CD8-positive, alpha-beta memory T cell (primary cell): Measurements from ENCODE around the gene GULP1. TPM values are rescaled to one million over a fixed set of nuclear protein-coding genes. Genes with fewer than 3 reads are reported as not detected.

Source experiments
- CTCF ChIA-PET: fragments of 350-600 bp; sonication (Branson Sonifier 250); formaldehyde crosslinking; loops from one replicate; lab custom pipeline; 2021; ENCODE audit warnings: antibody characterized with exemption; lab: Charles Lee
- POLR2A ChIA-PET: fragments of 350-600 bp; sonication (Branson Sonifier 250); formaldehyde crosslinking; loops from one replicate; lab custom pipeline; 2021; ENCODE audit warnings: antibody characterized with exemption; lab: Charles Lee
- DNase-seq, 5 donors: peaks; one replicate each; pipeline versions ENCODE4 v3.0.0 to v3.0.0-alpha.2; 2020 to 2022; ENCODE audit warnings: mixed read lengths in 1 of 5
- H3K27ac ChIP-seq: one replicate; pipeline ENCODE4 v1.7.0; 2013; ENCODE audit warnings: low read depth, mild to moderate bottlenecking, low read length, moderate library complexity
- H3K27me3 ChIP-seq: 2 replicates; pipeline ENCODE4 v1.7.0; 2013; ENCODE audit warnings: low read length, mild to moderate bottlenecking; ENCODE audit not compliant: insufficient read depth, poor library complexity, severe bottlenecking
- H3K36me3 ChIP-seq: 2 replicates; pipeline ENCODE4 v1.7.0; 2013; ENCODE audit warnings: mild to moderate bottlenecking, low read length, moderate library complexity; ENCODE audit not compliant: insufficient read depth
- H3K4me1 ChIP-seq: 2 replicates; pipeline ENCODE4 v1.7.0; 2013; ENCODE audit warnings: mild to moderate bottlenecking, low read length, moderate library complexity; ENCODE audit not compliant: insufficient read depth
- H3K4me3 ChIP-seq: 2 replicates; pipeline ENCODE4 v1.7.0; 2013; ENCODE audit warnings: mild to moderate bottlenecking, low read length
- H3K9me3 ChIP-seq: 2 replicates; pipeline ENCODE4 v1.7.0; 2013; ENCODE audit warnings: mild to moderate bottlenecking, low read length
- H3K27ac Mint-ChIP-seq, 8 donors: one replicate each; pipeline ENCODE4 v1.8.0; 2020 to 2021; ENCODE audit warnings: mixed read lengths in 8 of 8, mild to moderate bottlenecking in 6 of 8, inconsistent platforms in 3 of 8, moderate library complexity in 3 of 8
- H3K27me3 Mint-ChIP-seq, 2 donors: one replicate each; pipeline ENCODE4 v1.8.0; 2020 to 2021; ENCODE audit warnings: mixed read lengths in 2 of 2, mild to moderate bottlenecking in 1 of 2, moderate library complexity in 1 of 2
- H3K36me3 Mint-ChIP-seq, 3 donors: one replicate each; pipeline ENCODE4 v1.8.0; 2020 to 2021; ENCODE audit warnings: mixed read lengths in 3 of 3, inconsistent platforms in 1 of 3, mild to moderate bottlenecking in 1 of 3
- H3K4me1 Mint-ChIP-seq, 3 donors: one replicate each; pipeline ENCODE4 v1.8.0; 2020 to 2021; ENCODE audit warnings: mixed read lengths in 3 of 3, inconsistent platforms in 1 of 3, mild to moderate bottlenecking in 1 of 3
- H3K4me3 Mint-ChIP-seq, 7 donors: one replicate each; pipeline ENCODE4 v1.8.0; 2020 to 2021; ENCODE audit warnings: mixed read lengths in 7 of 7, mild to moderate bottlenecking in 6 of 7, moderate library complexity in 4 of 7, inconsistent platforms in 2 of 7
- H3K9me3 Mint-ChIP-seq, 5 donors: one replicate each; pipeline ENCODE4 v1.8.0; 2020 to 2022; ENCODE audit warnings: mixed read lengths in 5 of 5, mild to moderate bottlenecking in 3 of 5, moderate library complexity in 2 of 5, inconsistent platforms in 1 of 5
- polyA plus RNA-seq: library from polyadenylated mRNA; unstranded; fragments of 300-500 nt; fragmentation: Illumina TruSeq; gene quantifications from one replicate; pipeline ENCODE4 v1.2.3, GENCODE V29; 2021
- total RNA-seq, 2 experiments: library from RNA; stranded (reverse); gene quantifications; one replicate each; pipeline ENCODE4 v1.2.3, GENCODE V29; 2021

Gene GULP1, protein sequence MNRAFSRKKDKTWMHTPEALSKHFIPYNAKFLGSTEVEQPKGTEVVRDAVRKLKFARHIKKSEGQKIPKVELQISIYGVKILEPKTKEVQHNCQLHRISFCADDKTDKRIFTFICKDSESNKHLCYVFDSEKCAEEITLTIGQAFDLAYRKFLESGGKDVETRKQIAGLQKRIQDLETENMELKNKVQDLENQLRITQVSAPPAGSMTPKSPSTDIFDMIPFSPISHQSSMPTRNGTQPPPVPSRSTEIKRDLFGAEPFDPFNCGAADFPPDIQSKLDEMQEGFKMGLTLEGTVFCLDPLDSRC
- total RNA-seq (not detected), polyA plus RNA-seq (not detected)

DNA sequence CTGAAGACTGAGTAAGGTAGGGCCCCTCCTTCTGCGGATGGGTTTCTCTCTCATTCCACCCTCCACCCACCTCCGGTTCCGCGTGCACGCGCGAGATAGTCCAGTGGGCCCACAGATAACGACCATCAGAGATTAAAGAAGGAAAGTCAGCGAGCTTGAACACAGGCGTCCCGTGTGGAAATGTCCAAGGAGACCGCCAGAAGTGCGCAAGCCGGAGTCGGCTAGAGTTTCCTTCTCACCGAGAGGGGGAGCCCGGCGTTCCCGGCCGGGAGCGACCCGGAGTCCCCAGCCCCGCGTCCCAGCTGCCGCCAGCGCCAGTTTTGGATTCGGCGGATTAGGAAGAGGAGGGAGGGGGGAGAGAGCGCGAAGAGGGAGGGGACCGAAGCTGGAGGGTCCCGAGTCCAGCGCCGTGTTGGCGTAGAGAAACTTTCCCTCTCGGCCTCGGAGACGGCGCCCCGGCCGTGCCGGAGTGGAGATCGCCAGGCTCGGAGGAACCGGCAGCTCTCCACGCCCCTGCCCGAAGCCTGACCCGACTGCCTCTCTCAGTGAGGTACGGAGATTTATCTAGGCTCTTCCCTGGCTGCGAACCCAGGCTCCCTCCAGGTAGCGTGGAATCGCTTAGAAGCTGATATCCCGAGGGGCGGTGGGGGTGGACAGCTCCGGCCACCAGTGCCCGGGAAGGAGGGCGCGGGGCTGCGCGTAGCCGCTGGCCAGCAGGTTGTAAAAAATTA lies at the start of gene GULP1:
Gene GULP1 (plus strand): TSS at position 258 of the 731 bp plus-strand sequence. CDS start 185,829 bp downstream, outside the sequence.
- Mint-ChIP-seq H3K4me3 (peak within 1 kb of the TSS in 2 of 7 donors; percentile 11 to 29), H3K27me3 (peaks cover 13 to 39% of the 10 kb centered on the region in 2 donors), H3K36me3 (no peaks in the 10 kb centered on the region), H3K27ac (no peak within 1 kb of the TSS), H3K4me1 (peaks cover 0 to 8% (median 5%) of the 10 kb centered on the region in 3 donors), H3K9me3 (peaks cover 0 to 18% (median 13%) of the 10 kb centered on the region in 5 donors)
- DNase-seq = no peak
- POLR2A ChIA-PET = no interaction called here
- Histone ChIP-seq H3K4me1 (no peaks in the 10 kb centered on the region), H3K4me3 (no peak within 1 kb of the TSS), H3K27me3 (no peaks in the 10 kb centered on the region), H3K36me3 (no peaks in the 10 kb centered on the region), H3K9me3 (no peaks in the 10 kb centered on the region), H3K27ac (peak within 1 kb of the TSS; percentile 59)
- CTCF ChIA-PET = no interaction called here

DNA sequence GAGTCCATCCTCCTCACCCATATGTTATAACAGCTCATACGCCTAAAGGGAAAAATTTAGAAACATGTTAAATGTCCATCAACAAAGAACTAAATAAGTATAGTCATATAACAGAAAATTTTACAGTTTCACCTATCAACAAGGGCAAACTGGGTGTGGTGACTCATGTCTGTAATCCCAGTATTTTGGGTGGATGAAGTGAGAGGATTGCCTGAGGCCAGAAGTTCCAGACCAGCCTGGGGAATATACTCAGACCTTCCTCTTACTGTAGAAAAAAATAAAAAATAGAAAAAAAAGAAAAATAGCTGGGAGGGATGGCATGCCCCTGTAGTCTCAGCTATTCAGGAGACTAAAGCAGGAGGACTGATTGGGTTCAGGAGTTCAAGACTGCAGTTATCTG lies 48.3 kb upstream of the GULP1 start:
- Mint-ChIP-seq H3K4me1 (no peaks in the 10 kb centered on the region), H3K36me3 (no peaks in the 10 kb centered on the region), H3K27ac (no peak overlapping the region), H3K4me3 (no peak overlapping the region), H3K27me3 (no peaks in the 10 kb centered on the region), H3K9me3 (peaks cover 0 to 17% (median 2%) of the 10 kb centered on the region in 5 donors)
- ChIA-PET CTCF (no interaction called here), POLR2A (no interaction called here)
- Histone ChIP-seq H3K4me3 (no peak overlapping the region), H3K36me3 (no peaks in the 10 kb centered on the region), H3K27ac (no peak overlapping the region), H3K9me3 (no peaks in the 10 kb centered on the region), H3K4me1 (no peaks in the 10 kb centered on the region), H3K27me3 (no peaks in the 10 kb centered on the region)
- DNase-seq = no peak

DNA sequence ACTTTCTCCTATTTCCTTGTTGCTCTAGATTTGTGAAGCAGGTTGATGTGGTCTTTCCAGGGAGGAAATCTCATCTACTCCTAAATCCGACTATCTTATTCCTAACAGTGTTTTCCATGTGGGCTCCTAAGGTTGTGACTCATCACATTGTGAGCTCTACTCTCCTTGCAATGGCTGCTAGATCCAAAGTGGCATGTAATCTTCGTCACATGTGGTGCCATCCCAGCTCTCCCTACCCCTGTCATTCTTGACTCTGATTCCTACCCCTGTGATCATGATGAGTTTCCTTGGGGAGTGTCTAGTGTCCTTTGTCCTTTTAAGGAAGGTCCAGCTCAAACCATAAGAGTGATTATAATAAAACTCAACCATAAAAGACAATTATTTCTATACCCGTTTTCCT lies 47.3 kb upstream of the GULP1 start:
- no peak overlapping the region for H3K4me3 Mint-ChIP-seq
- ChIA-PET POLR2A (no interaction called here), CTCF (interaction anchor here (1.3 kb wide), 1 partner anchor 11 kb away, joined by 3 read pairs; no protein-coding TSS in a partner anchor)
- no peaks in the 10 kb centered on the region for H3K27me3 ChIP-seq
- no peaks in the 10 kb centered on the region for H3K4me1 ChIP-seq
- H3K36me3 ChIP-seq = no peaks in the 10 kb centered on the region
- H3K4me1 Mint-ChIP-seq = no peaks in the 10 kb centered on the region
- no peaks in the 10 kb centered on the region for H3K9me3 ChIP-seq
- H3K4me3 ChIP-seq = no peak overlapping the region
- H3K27ac Mint-ChIP-seq = no peak overlapping the region
- H3K9me3 Mint-ChIP-seq = peaks cover 0 to 10% (median 2%) of the 10 kb centered on the region in 5 donors
- H3K27ac ChIP-seq = no peak overlapping the region
- H3K27me3 Mint-ChIP-seq = no peaks in the 10 kb centered on the region
- no peak for DNase-seq
- no peaks in the 10 kb centered on the region for H3K36me3 Mint-ChIP-seq

DNA sequence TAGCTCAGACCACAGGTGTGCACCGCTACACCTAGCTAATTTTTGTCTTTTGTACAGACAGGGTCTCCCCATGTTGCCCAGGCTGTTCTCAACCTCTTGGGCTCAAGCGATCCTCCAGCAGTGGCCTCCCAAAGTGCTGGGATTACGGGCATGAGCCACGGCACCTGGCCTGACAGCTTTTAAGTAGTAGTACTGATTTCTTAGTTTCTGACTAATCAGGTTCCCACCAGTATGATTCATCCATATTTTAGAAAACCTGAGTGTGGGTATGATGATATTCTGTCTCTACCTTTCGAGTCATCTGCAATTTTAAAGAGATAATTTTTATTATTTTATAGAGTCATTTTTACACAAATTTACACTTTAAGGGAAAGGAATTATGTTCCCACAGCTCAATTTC lies 46.4 kb upstream of the GULP1 start:
- CTCF ChIA-PET = interaction anchor here (1.3 kb wide), 1 partner anchor 12 kb away, joined by 3 read pairs; no protein-coding TSS in a partner anchor
- H3K9me3 Mint-ChIP-seq = peaks cover 0 to 11% (median 2%) of the 10 kb centered on the region in 5 donors

DNA sequence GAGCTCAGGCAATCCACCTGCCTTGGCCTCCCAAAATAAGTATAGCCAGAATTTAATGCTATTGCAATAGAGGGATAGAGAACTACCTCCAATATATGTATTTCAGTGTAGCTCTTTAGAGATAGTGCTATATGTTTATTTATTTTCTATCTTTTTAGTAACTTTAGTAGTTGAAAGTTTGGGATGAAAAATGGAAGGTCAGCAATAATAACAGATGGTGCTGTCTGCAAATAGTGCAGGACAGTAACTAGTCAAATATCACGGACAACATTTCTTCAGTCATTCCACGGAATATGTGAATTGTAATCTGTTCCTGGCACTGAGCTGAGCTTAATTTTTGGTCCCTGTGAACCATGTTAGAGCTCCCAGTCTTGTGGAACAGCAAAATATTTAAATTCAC lies 43.2 kb upstream of the GULP1 start:
- H3K9me3 Mint-ChIP-seq = peaks cover 0 to 23% (median 0%) of the 10 kb centered on the region in 5 donors
- Histone ChIP-seq H3K36me3 (no peaks in the 10 kb centered on the region), H3K27me3 (no peaks in the 10 kb centered on the region), H3K4me1 (no peaks in the 10 kb centered on the region), H3K27ac (no peak overlapping the region), H3K4me3 (no peak overlapping the region), H3K9me3 (no peaks in the 10 kb centered on the region)
- H3K4me3 Mint-ChIP-seq = no peak overlapping the region
- H3K4me1 Mint-ChIP-seq = no peaks in the 10 kb centered on the region
- CTCF ChIA-PET = no interaction called here
- POLR2A ChIA-PET = no interaction called here
- no peaks in the 10 kb centered on the region for H3K27me3 Mint-ChIP-seq
- no peaks in the 10 kb centered on the region for H3K36me3 Mint-ChIP-seq
- H3K27ac Mint-ChIP-seq = no peak overlapping the region
- DNase-seq = no peak

More for the DNA sequence above, 46.4 kb upstream of the GULP1 start:
- Histone ChIP-seq H3K9me3 (no peaks in the 10 kb centered on the region), H3K27ac (no peak overlapping the region), H3K4me3 (no peak overlapping the region), H3K27me3 (no peaks in the 10 kb centered on the region), H3K36me3 (no peaks in the 10 kb centered on the region), H3K4me1 (no peaks in the 10 kb centered on the region)
- DNase-seq = no peak
- Mint-ChIP-seq H3K4me1 (no peaks in the 10 kb centered on the region), H3K36me3 (no peaks in the 10 kb centered on the region), H3K4me3 (no peak overlapping the region), H3K27me3 (no peaks in the 10 kb centered on the region), H3K27ac (no peak overlapping the region)
- POLR2A ChIA-PET = no interaction called here

DNA sequence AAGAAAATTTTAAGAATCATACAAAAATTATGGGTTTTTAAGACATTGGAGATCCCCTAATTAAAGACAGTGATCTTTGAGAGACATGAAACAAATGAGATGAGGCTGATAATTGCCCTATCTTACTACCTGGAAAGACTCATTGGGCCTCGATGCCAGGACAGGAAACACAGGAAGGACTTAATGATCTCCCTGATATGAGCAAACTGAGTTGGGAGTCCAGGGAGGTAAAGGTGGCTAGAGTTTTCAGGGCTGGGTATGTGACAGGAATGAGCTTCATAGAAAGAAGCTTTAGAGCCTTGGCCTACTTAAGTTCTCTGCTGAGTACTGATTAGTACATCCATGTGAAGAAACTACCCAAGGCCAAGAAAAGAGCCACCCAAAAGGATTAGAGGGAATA lies 40.6 kb upstream of the GULP1 start:
- Mint-ChIP-seq H3K27ac (no peak overlapping the region), H3K36me3 (no peaks in the 10 kb centered on the region), H3K9me3 (peaks cover 0 to 27% (median 2%) of the 10 kb centered on the region in 5 donors), H3K4me3 (no peak overlapping the region), H3K4me1 (no peaks in the 10 kb centered on the region), H3K27me3 (no peaks in the 10 kb centered on the region)
- no peak overlapping the region for H3K27ac ChIP-seq
- no peaks in the 10 kb centered on the region for H3K9me3 ChIP-seq
- H3K4me1 ChIP-seq = no peaks in the 10 kb centered on the region
- no peak for DNase-seq
- no peak overlapping the region for H3K4me3 ChIP-seq
- ChIA-PET CTCF (no interaction called here), POLR2A (no interaction called here)
- no peaks in the 10 kb centered on the region for H3K27me3 ChIP-seq
- no peaks in the 10 kb centered on the region for H3K36me3 ChIP-seq

DNA sequence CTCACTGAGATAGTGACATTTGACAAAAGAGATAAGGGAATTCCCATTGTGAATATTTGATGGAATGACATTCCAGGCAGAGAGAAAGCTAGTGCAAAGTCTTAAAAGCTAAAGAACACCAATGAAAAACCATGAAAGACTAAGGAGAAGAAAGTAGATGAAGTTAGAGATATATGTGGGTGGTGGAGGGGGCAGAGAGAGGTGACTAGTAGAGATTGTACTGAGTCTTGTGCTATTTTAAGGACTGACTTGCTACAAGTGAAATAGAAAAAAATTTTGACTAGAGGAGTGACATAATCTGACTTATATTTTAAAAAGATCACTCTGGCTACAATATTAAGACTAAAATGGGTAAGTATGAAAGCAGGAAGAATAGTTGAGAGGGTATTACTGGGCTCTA lies 35.3 kb upstream of the GULP1 start:
- peaks cover 0 to 27% (median 3%) of the 10 kb centered on the region in 5 donors for H3K9me3 Mint-ChIP-seq
- no peak for DNase-seq
- no peaks in the 10 kb centered on the region for H3K4me1 ChIP-seq
- H3K27ac Mint-ChIP-seq = no peak overlapping the region
- no peaks in the 10 kb centered on the region for H3K36me3 Mint-ChIP-seq
- ChIA-PET POLR2A (no interaction called here), CTCF (no interaction called here)
- H3K9me3 ChIP-seq = no peaks in the 10 kb centered on the region
- H3K4me3 Mint-ChIP-seq = no peak overlapping the region
- H3K27me3 ChIP-seq = no peaks in the 10 kb centered on the region
- H3K36me3 ChIP-seq = no peaks in the 10 kb centered on the region
- H3K27me3 Mint-ChIP-seq = no peaks in the 10 kb centered on the region
- H3K4me3 ChIP-seq = no peak overlapping the region
- H3K4me1 Mint-ChIP-seq = no peaks in the 10 kb centered on the region
- H3K27ac ChIP-seq = no peak overlapping the region

DNA sequence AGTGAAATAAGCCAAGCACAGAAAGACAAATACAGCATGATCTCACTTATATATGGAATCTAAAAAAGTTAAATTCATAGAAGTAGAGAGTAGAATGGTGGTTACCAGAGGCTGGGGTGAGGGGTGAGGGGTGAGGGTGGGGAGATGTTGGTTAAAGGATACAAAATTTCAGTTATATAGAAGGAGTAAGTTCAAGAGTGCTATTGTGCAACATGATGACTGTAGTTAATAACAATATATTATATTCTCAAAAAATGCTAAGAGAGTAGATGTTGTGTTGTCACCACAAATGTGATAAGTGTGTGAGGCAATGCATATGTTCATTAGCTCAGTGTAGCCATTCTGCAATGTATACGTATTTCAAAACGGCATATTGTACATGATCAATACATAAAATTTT lies 26.4 kb upstream of the GULP1 start:
- ChIA-PET POLR2A (no interaction called here), CTCF (no interaction called here)
- Mint-ChIP-seq H3K4me1 (no peaks in the 10 kb centered on the region), H3K27me3 (no peaks in the 10 kb centered on the region), H3K9me3 (peaks cover 0 to 13% (median 2%) of the 10 kb centered on the region in 5 donors), H3K36me3 (no peaks in the 10 kb centered on the region), H3K4me3 (no peak overlapping the region), H3K27ac (no peak overlapping the region)
- Histone ChIP-seq H3K4me1 (no peaks in the 10 kb centered on the region), H3K36me3 (no peaks in the 10 kb centered on the region), H3K9me3 (no peaks in the 10 kb centered on the region), H3K27me3 (no peaks in the 10 kb centered on the region), H3K27ac (no peak overlapping the region), H3K4me3 (no peak overlapping the region)
- no peak for DNase-seq
